ENCODE data around the gene ATG13. TPM values are rescaled to one million over a fixed set of nuclear protein-coding genes. Genes with fewer than 3 reads are reported as not detected.

Gene ATG13
- total RNA-seq, 2 experiments from 2014 or later, result 46.4 to 53.2 TPM

DNA sequence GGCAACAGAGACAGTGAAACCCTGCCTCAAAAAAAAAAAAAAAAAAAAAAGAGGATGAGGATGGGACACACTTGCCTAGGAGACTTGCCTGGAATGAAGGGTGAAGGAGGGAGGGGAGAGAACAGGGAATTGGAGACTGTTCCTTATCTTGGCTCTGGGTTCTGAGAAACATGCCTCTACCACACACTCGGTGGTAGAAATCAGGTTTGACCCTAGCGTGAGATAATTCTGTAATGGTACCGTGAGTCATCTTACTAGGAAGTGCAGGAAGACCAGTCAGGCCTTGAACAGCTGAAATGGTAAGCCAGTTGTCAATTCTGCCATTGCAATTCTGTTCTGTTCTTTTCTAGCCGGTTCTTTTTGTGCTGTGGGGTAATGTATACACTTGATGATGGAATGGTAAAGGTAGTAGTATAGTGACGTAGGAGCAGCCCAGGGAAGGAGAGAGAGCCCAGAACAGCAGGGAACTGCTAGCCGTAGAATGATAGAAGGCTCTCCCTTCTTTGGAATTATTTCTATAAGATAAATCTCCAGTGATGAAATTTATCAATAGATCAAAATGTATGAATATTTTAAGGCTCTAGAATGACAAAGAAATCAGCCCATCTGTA lies 19.6 kb upstream of the ATG13 start:
- H3K36me3 ChIP-seq (ENCODE audit: insufficient read depth, low read length), result no peaks in the 10 kb centered on the region
- TF ChIP-seq, protein P1, sequence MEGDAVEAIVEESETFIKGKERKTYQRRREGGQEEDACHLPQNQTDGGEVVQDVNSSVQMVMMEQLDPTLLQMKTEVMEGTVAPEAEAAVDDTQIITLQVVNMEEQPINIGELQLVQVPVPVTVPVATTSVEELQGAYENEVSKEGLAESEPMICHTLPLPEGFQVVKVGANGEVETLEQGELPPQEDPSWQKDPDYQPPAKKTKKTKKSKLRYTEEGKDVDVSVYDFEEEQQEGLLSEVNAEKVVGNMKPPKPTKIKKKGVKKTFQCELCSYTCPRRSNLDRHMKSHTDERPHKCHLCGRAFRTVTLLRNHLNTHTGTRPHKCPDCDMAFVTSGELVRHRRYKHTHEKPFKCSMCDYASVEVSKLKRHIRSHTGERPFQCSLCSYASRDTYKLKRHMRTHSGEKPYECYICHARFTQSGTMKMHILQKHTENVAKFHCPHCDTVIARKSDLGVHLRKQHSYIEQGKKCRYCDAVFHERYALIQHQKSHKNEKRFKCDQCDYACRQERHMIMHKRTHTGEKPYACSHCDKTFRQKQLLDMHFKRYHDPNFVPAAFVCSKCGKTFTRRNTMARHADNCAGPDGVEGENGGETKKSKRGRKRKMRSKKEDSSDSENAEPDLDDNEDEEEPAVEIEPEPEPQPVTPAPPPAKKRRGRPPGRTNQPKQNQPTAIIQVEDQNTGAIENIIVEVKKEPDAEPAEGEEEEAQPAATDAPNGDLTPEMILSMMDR (conservative IDR thresholded peaks at IDR 0.05; ENCODE audit: low read length), result no peak
- no peak for TF ChIP-seq EZH2phosphoT487 (IDR thresholded peaks at IDR 0.05; ENCODE audit: borderline replicate concordance, low read depth, low read length)
- no peak overlapping the region for H3K4me2 ChIP-seq (ENCODE audit: low read length)
- H3K4me3 ChIP-seq (ENCODE audit: low read depth, low read length, poor library complexity, severe bottlenecking), result no peak overlapping the region
- POLR2A ChIA-PET, result no interaction called here
- H3K27ac ChIP-seq (ENCODE audit: low read depth, low read length, poor library complexity, severe bottlenecking), result no peak overlapping the region
- no TSS peak for BruUV-seq (replicated peaks)
- peaks cover 6% of the 10 kb centered on the region; the same call in 1 of the 2 replicates for H4K20me1 ChIP-seq (ENCODE audit: insufficient read depth, low read length)
- H3K79me2 ChIP-seq (ENCODE audit: insufficient read depth, low read depth, low read length), result peaks cover 10% of the 10 kb centered on the region
- H2AFZ ChIP-seq (ENCODE audit: low read length), result no peak overlapping the region
- intact Hi-C loops (cut with micrococcal nuclease; ENCODE audit: unreplicated experiment), result no loop called here
- CTCF ChIA-PET (ENCODE audit: unreplicated experiment), result no interaction called here
- no peaks in the 10 kb centered on the region for H3K9me3 ChIP-seq (ENCODE audit: low read length)
- peaks cover 10% of the 10 kb centered on the region for H3K4me1 ChIP-seq (ENCODE audit: insufficient read depth, low read length, poor library complexity, severe bottlenecking)
- no peak for DNase-seq (ENCODE audit: low spot score)
- no peaks in the 10 kb centered on the region for H3K9me2 ChIP-seq (ENCODE audit: insufficient read depth, low read length)

DNA sequence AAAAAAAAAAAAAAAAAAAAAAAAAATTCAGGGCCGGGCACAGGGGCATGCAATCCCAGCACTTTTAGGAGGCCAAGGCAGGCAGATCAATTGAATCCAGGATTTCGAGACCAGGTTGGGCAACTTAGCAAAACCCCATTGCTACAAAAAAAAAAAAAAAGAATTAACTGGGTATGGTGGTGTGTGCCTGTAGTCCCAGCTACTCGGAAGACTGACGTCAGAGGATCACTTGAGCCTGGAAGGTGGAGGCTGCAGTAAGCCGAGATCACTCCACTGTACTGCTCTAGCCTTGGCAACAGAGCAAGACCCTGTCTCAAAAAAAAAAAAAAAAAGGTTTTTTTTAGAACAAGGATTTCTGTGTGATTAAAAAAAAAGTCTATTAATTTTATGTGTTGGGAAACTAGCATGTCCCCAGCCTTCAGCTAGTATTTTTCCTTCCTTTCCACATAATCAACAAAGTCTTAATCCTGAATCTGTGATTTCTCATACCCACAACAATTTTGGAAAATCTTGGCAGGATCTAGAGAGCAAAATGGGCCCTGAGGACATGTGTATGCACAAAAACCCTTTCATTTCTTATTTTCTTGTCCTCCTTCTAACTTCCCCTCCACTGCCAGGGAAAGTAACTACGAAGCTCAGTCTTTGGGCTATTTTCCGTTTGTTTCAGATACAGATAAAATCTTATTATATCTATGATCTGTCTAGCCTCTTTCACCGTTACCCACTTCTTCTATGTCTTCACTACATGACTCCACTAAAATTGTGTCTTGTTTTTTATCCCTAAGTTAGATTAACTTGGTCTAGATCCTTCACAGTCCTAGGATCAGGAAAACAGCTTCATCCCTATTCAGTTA lies 17.8 kb upstream of the ATG13 start:
- H2AFZ ChIP-seq (ENCODE audit: low read length), result no peak overlapping the region
- BruUV-seq (replicated peaks), result no TSS peak
- no peak overlapping the region for H3K4me2 ChIP-seq (ENCODE audit: low read length)
- no peak for TF ChIP-seq EZH2phosphoT487 (IDR thresholded peaks at IDR 0.05; ENCODE audit: borderline replicate concordance, low read depth, low read length)
- TF ChIP-seq, protein P1 (conservative IDR thresholded peaks at IDR 0.05; ENCODE audit: low read length), result no peak
- intact Hi-C loops (cut with micrococcal nuclease; ENCODE audit: unreplicated experiment), result no loop called here
- H3K36me3 ChIP-seq (ENCODE audit: insufficient read depth, low read length), result peaks cover 6% of the 10 kb centered on the region; the same call in 1 of the 2 replicates
- no peaks in the 10 kb centered on the region for H3K9me2 ChIP-seq (ENCODE audit: insufficient read depth, low read length)
- no peak overlapping the region for H3K4me3 ChIP-seq (ENCODE audit: low read depth, low read length, poor library complexity, severe bottlenecking)
- no peaks in the 10 kb centered on the region for H4K20me1 ChIP-seq (ENCODE audit: insufficient read depth, low read length)
- ChIA-PET CTCF (ENCODE audit: unreplicated experiment) (no interaction called here), POLR2A (interaction anchor here (0.7 to 1.8 kb wide), 3 partner anchors 8 to 39 kb away, joined by 4 to 6 read pairs (median 5); no protein-coding TSS in a partner anchor)
- peaks cover 17% of the 10 kb centered on the region for H3K4me1 ChIP-seq (ENCODE audit: insufficient read depth, low read length, poor library complexity, severe bottlenecking)
- no peaks in the 10 kb centered on the region for H3K9me3 ChIP-seq (ENCODE audit: low read length)
- H3K79me2 ChIP-seq (ENCODE audit: insufficient read depth, low read depth, low read length), result no peaks in the 10 kb centered on the region
- no peak for DNase-seq (ENCODE audit: low spot score)
- no peak overlapping the region for H3K27ac ChIP-seq (ENCODE audit: low read depth, low read length, poor library complexity, severe bottlenecking)
